ENCODE results near the gene TNFSF11.

The TNFSF11 gene

GRCh38 chr13:42653679-42654078, 79.7 kb downstream of the TNFSF11 start:
- H3K9ac ChIP-seq (ENCODE audit: low read depth, low read length) = no peak overlapping the region
- DNase-seq (no peak), ATAC-seq (ENCODE audit: insufficient read depth, low read depth) (no peak)
- H3K9me3 ChIP-seq (ENCODE audit: insufficient read depth, low read length, severe bottlenecking) = no peaks in the 10 kb centered on the region
- H3K27me3 ChIP-seq (ENCODE audit: insufficient read depth, low read length, poor library complexity) = peaks cover 29% of the 10 kb centered on the region
- H2AFZ ChIP-seq (ENCODE audit: low read depth, low read length) = no peak overlapping the region
- H3K27ac ChIP-seq (ENCODE audit: low read length) = no peak overlapping the region
- H3K79me2 ChIP-seq (ENCODE audit: insufficient read depth, low read length) = no peaks in the 10 kb centered on the region
- no peak overlapping the region for H3K4me3 ChIP-seq (ENCODE audit: low read depth in 1 of 2, low read length in 2 of 2)
- H4K20me1 ChIP-seq (ENCODE audit: insufficient read depth, low read length) = no peaks in the 10 kb centered on the region
- no peaks in the 10 kb centered on the region for H3K36me3 ChIP-seq (ENCODE audit: insufficient read depth, low read length)
- no peak overlapping the region for H3K4me2 ChIP-seq (ENCODE audit: insufficient read depth, low read length)
- TF ChIP-seq, protein P1, sequence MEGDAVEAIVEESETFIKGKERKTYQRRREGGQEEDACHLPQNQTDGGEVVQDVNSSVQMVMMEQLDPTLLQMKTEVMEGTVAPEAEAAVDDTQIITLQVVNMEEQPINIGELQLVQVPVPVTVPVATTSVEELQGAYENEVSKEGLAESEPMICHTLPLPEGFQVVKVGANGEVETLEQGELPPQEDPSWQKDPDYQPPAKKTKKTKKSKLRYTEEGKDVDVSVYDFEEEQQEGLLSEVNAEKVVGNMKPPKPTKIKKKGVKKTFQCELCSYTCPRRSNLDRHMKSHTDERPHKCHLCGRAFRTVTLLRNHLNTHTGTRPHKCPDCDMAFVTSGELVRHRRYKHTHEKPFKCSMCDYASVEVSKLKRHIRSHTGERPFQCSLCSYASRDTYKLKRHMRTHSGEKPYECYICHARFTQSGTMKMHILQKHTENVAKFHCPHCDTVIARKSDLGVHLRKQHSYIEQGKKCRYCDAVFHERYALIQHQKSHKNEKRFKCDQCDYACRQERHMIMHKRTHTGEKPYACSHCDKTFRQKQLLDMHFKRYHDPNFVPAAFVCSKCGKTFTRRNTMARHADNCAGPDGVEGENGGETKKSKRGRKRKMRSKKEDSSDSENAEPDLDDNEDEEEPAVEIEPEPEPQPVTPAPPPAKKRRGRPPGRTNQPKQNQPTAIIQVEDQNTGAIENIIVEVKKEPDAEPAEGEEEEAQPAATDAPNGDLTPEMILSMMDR (IDR thresholded peaks at IDR 0.05; ENCODE audit: borderline replicate concordance, extremely low read depth, low read length, poor library complexity, severe bottlenecking) = no peak
- no peak for TF ChIP-seq EZH2 (IDR thresholded peaks at IDR 0.05; ENCODE audit: borderline replicate concordance, low read depth, low read length, severe bottlenecking)
- no peaks in the 10 kb centered on the region for H3K4me1 ChIP-seq (ENCODE audit: insufficient read depth, low read length)

GRCh38 chr13:42654212-42654611, 80.3 kb downstream of the TNFSF11 start:
- Histone ChIP-seq H3K27me3 (ENCODE audit: insufficient read depth, low read length, poor library complexity) (peaks cover 29% of the 10 kb centered on the region), H3K4me3 (ENCODE audit: low read depth in 1 of 2, low read length in 2 of 2) (no peak overlapping the region), H3K9me3 (ENCODE audit: insufficient read depth, low read length, severe bottlenecking) (no peaks in the 10 kb centered on the region), H3K79me2 (ENCODE audit: insufficient read depth, low read length) (no peaks in the 10 kb centered on the region), H4K20me1 (ENCODE audit: insufficient read depth, low read length) (no peaks in the 10 kb centered on the region), H3K4me1 (ENCODE audit: insufficient read depth, low read length) (no peaks in the 10 kb centered on the region), H2AFZ (ENCODE audit: low read depth, low read length) (no peak overlapping the region), H3K9ac (ENCODE audit: low read depth, low read length) (no peak overlapping the region), H3K4me2 (ENCODE audit: insufficient read depth, low read length) (no peak overlapping the region), H3K27ac (ENCODE audit: low read length) (no peak overlapping the region), H3K36me3 (ENCODE audit: insufficient read depth, low read length) (no peaks in the 10 kb centered on the region)
- ATAC-seq (ENCODE audit: insufficient read depth, low read depth) (no peak), DNase-seq (no peak)
- TF ChIP-seq, protein P1 (IDR thresholded peaks at IDR 0.05; ENCODE audit: borderline replicate concordance, extremely low read depth, low read length, poor library complexity, severe bottlenecking) = no peak
- TF ChIP-seq EZH2 (IDR thresholded peaks at IDR 0.05; ENCODE audit: borderline replicate concordance, low read depth, low read length, severe bottlenecking) = no peak

DNA sequence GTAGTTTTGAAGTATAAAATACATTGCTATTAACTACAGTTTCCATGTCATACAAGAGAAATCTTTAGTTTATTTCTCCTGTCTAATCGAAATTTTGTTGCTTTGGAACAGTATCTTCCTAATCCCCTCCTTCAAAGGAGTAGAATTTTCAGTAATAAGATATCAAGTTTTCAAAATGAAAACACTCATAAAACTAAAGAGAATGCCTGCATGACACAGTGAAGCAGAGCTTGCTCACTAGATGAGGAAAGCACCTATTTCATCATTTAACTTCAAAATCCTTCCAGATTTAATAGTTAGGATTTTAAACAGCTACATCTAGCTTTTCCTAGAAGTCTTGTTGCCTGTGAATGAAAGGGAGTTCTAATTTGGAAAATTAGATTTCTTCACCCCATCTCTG, 80.8 kb downstream of the TNFSF11 start:
- Histone ChIP-seq H3K27me3 (ENCODE audit: insufficient read depth, low read length, poor library complexity) (peaks cover 29% of the 10 kb centered on the region), H3K4me1 (ENCODE audit: insufficient read depth, low read length) (no peaks in the 10 kb centered on the region), H3K9ac (ENCODE audit: low read depth, low read length) (no peak overlapping the region), H2AFZ (ENCODE audit: low read depth, low read length) (no peak overlapping the region), H3K9me3 (ENCODE audit: insufficient read depth, low read length, severe bottlenecking) (no peaks in the 10 kb centered on the region), H3K27ac (ENCODE audit: low read length) (no peak overlapping the region), H4K20me1 (ENCODE audit: insufficient read depth, low read length) (no peaks in the 10 kb centered on the region), H3K79me2 (ENCODE audit: insufficient read depth, low read length) (no peaks in the 10 kb centered on the region), H3K4me3 (ENCODE audit: low read depth in 1 of 2, low read length in 2 of 2) (no peak overlapping the region), H3K4me2 (ENCODE audit: insufficient read depth, low read length) (no peak overlapping the region), H3K36me3 (ENCODE audit: insufficient read depth, low read length) (no peaks in the 10 kb centered on the region)
- TF ChIP-seq, protein P1 (IDR thresholded peaks at IDR 0.05; ENCODE audit: borderline replicate concordance, extremely low read depth, low read length, poor library complexity, severe bottlenecking) = no peak
- no peak for TF ChIP-seq EZH2 (IDR thresholded peaks at IDR 0.05; ENCODE audit: borderline replicate concordance, low read depth, low read length, severe bottlenecking)
- ATAC-seq (ENCODE audit: insufficient read depth, low read depth) (no peak), DNase-seq (no peak)

DNA sequence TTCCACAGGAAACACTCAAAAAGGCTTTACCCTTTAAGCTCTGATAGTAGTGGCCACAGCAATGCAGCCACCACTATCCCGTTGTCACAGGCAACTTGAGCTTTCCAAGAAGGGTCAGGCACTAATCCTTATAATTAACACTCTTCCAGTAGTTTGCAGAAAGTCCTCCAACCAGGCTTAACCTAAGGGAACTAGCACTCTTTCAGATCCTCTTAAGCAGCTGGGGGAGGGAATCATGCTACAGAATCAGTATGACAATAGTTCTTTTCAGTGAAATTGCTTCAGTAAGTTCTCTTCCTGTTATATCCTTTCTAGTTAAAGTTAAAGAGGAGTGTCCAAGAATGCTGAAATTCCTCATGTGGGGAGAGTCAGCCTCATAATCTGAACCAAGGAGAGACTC, 82.2 kb downstream of the TNFSF11 start:
- Histone ChIP-seq H3K4me3 (ENCODE audit: low read depth in 1 of 2, low read length in 2 of 2) (no peak overlapping the region), H2AFZ (ENCODE audit: low read depth, low read length) (no peak overlapping the region), H3K9ac (ENCODE audit: low read depth, low read length) (no peak overlapping the region), H3K27ac (ENCODE audit: low read length) (no peak overlapping the region), H3K4me2 (ENCODE audit: insufficient read depth, low read length) (no peak overlapping the region), H3K4me1 (ENCODE audit: insufficient read depth, low read length) (no peaks in the 10 kb centered on the region), H4K20me1 (ENCODE audit: insufficient read depth, low read length) (no peaks in the 10 kb centered on the region), H3K36me3 (ENCODE audit: insufficient read depth, low read length) (no peaks in the 10 kb centered on the region), H3K27me3 (ENCODE audit: insufficient read depth, low read length, poor library complexity) (peaks cover 28% of the 10 kb centered on the region), H3K9me3 (ENCODE audit: insufficient read depth, low read length, severe bottlenecking) (no peaks in the 10 kb centered on the region), H3K79me2 (ENCODE audit: insufficient read depth, low read length) (no peaks in the 10 kb centered on the region)
- ATAC-seq (ENCODE audit: insufficient read depth, low read depth) (no peak), DNase-seq (no peak)
- TF ChIP-seq, protein P1 (IDR thresholded peaks at IDR 0.05; ENCODE audit: borderline replicate concordance, extremely low read depth, low read length, poor library complexity, severe bottlenecking) = no peak
- TF ChIP-seq EZH2 (IDR thresholded peaks at IDR 0.05; ENCODE audit: borderline replicate concordance, low read depth, low read length, severe bottlenecking) = no peak
